NCI-H1930 (cell line): Measurements from ENCODE around the gene GAK.

Experiments used
- DNase-seq, 2 experiments: peaks; one replicate each; lab custom pipeline; 2025; lab: John Stamatoyannopoulos, UW

Gene GAK

DNA sequence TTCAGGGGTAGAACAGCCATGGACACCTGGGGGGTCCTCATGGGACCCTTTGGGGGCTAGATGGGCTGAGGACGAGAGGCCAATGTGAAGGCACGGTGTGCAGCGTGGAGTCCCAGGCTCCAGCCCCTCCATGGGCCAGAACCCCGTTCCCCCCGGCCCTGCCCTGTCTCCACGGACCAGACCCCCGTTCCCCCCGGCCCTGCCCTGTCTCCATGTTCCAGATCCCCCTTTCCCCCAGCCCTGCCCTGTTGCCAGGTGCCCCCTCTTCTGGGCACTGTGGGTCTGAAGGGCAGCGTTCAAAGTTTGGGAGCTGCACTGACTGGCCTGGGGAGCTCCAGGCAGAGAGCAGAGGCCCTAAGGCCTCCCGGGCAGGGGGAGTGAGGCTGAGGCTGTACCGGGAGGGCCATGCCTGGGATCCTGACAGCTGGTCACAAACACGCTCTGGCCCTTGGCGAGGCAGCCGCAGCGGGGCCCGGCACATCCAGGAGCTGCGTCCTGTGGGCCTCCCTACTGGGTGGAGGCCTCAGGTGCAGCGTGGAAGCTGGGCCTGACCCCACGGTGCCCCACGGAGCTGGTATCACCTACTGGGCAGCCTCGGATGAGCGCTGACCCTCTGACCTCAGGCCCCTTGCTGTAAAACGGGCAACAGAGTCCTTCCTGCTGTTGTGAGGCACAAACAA, 32.4 kb upstream of the GAK start:
- DNase-seq, result no peak

DNA sequence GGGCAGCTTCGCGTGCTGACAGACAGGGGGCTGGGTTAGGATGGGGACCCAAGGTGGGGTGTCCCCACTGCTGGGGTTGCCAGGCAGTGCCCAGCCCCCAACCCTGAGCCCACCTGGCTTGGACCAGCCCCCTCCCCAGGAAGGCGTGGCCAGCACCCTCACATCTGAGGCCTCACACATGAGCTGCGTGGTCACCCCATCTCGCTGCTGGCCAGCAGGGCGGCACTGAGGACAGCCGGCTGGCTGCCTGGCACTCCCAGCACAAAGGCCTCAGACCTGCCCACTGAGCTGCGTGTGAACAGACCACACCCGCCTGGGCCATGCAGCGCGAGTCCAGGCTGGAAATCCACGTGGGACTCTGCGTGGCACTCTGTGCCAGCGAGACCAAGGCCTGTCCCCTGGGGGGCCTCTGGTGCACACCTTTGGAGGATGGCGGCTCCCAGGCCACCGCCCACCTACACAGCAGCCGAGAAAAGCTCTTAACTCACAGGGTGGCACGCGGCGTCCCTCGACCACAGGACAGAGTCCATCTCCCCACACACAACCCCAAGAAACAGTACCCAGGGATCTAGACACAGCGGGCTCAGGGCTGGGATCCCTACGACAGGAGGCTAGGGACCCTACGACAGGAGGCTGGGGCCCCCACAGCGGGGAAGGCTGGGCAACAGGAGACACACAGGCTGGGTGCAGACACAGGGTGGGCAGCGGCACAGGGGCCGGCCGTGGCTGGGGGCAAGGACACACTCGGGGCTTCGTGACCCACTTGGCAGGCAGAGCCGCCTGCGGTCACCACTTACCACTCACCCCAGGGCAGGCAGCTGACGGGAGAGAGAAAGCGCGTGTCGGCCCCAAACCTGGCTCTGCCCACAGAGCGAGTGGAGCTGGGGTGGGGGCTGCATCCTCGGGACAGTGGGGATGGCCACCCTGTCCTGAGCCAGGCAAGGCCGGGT, 31.4 kb upstream of the GAK start:
- DNase-seq, result no peak

DNA sequence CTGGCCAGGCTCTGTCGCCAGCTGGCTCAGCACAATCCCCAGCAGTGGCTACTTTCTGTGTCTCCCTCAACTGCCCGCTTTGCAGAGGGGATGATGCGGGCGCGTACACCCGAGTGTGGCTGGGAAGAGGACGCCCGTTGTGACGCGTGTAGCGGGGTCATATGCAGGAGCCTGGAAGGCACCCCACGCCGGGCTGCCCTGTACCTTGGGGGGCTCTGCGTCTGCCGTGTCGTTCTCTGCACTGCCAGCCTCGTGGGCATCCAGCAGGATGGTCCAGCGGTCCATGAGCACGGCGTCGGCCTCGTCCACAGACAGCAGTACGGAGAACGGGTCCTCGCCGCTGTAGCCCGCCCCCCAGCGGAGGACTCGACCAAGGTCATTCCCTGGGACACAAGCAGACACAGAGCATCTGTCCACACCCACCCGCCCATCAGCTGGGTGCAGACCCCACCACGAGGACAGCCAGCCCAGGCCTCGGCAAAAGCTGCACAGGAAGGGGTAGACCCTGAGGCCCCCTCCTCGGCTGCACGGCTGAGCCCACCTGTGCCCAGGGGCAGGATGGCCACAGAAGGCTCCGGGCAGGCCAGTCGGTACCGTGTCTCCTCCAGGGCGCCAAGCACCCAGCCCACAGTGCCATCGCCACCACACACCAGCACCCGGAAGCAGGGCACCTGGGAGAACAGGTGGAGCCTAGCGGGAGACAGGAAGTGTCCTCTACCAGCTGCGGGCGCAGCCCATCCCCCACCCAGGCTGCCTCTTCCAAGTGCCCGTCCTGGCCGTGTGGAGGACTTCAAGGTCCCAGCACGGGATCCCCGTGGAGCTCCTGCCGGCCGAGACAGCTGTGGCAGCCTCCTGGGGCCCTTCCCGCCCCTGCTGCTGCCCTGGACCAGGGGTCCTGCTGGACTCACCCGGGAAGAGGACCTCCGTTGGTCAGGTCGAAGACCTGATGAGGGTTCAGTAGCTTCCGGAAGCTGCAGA, 30.4 kb upstream of the GAK start:
- DNase-seq, result no peak

DNA sequence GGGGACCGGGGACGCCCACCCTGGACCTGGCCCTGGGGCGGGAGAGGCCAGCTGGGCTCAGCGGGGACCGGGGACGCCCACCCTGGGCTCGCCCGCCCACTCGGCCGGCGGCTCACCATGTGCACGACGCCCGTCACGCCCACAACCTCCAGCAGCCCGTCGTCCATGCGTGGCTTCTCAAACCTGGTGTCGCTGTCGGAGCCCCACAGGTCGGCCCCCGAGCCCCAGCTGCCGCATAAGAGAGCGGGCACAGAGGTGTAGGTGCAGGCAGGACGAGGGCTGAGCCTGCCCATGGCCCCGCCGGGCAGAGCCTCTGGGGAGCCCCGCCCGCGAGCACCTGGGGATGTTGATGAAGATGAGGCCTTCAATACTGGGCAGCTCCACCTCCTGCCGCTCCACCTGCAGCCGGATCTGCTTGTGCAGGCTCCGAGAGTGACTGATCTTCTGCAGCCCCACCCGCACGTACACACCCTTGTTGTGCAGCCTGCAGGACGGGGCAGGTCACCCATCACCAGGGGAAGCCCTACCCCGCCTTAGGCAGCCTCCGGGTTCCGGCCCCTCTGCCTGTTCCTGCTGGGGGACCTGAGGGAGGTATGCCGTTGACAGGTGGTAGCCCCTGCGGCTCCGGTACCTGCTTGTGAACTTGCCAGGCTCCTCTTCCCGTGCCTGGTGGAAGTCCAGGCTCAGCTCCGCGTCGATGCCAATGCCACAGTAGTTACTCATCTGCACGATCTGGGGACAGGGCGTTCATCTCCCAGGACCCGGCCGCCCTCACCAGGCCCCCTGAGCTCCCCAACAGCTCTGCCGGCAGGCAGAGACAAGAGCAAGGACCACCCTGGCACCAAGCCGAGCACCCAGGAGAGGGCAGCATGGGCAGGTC, 29.5 kb upstream of the GAK start:
- DNase-seq, result no peak

DNA sequence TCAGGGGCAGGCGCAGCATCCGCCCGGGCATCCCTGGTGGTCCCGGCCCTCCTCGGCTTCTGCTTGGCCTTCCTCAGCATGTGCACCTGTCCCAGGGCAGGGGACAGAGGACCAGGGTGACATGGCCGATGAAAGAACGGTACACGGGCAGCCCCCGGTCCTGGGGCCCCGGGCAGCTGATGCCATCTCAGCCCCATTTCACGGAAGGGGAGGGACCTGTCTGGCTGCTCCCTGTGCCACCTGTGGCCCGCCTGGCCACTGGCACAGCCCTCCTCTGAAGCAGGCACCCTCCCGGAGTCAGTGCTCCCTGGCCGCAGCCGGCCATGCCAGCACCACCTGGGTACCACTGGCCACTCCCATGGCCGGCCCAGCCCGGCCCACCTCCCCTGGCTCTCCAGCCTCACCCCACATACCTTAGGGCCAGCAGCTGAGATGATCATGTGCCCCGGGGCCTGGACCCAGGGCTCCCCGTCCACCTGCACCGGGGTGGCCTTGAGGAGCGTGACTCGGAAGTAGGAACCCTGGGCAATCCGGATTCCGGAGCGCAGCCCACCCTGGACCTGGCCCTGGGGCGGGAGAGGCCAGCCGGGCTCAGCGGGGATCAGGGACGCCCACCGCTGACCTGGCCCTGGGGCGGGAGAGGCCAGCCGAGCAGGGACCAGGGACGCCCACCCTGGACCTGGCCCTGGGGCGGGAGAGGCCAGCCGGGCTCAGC, 28.7 kb upstream of the GAK start:
- DNase-seq, result no peak

DNA sequence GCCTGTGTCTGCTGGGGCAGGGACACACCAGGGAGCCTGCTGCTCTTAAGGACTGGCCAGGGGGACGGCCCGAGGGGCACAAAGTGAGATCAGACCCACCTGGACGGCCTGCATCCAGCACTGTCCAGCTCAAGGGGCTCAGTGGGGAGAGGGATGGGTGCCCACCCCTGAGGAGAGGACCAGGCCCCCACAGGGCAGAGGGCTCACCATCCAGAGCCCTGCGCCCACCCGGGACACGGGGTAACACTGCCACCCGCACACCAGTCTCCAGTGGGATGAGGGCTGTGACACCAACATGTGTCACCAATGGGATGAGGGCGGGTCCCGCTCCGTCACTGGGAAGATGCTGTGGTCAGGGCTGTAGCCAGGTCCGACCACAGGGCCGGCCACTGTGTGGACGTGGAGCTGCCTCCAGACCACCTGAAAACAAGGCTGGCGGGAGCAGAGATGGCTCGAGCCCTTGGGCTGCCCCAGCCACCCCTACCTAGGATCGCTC, 28.1 kb upstream of the GAK start:
- no peak for DNase-seq

DNA sequence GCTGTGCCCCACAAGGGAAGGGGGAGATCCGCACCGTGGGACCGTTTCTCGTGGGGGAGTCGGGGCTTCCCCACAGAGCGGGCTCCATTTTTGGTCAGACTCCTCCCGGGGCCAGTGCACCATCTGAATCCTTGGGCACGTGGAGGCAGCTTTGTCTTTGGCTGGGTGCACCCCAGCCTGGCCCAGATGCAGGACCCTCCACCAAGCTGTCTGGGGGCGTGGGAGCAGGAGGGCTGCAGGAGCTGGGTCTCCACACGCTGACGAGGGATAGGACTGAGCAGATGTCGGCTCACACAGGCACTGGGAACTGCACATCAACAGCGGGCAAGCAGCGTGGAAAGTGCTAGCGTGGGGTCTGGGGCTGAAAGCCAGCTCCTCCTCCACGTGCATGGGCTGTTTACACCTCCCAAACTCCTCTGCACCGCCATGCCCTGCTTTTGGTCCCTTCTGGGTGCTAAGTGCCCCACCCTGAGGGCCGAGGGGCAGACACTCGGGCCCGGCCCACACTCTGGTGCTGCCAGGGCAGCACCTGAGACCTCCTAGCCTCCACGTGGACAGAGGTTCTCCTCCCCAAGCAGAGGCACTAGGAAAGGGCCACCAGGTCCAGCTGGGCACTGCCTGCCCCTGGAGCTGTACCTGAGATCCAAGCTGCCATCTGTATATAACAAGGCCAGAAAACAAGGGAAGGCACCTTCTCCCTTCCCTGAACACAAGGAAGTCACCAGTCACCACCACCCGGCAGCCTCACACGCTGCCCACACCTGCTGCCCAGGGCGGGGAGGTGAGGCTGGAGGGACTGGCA, 27.4 kb upstream of the GAK start:
- no peak for DNase-seq

DNA sequence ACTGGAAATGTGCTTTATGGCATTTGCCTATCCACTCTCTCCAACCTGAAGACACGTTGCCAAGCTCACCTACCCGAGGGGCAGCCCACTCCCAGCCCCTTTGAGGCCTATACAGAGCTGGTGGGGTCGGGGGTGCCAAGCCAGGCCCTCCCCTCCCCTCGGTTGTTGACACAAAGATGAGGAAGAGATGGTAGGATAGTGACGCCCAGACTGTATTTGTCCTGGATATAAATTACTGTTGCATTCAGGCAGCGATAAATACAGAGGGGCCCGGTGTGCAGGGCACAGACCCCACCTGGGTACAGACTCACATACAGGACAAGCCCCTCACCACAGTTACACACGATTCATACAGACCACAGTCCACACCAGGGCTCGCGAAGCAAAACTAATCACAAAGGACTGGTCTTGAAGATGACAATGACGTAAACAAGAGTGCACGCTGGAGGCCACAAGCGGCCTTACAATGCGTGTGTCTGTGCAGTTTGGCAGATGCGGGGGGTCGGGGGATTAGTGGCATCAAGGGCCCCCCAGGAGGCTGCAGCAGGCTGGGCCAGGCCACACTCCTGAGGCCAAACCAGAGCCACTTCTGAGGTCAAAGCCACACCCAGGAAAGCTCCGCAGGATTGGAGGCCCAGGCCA, 26.7 kb upstream of the GAK start:
- DNase-seq, result no peak

DNA sequence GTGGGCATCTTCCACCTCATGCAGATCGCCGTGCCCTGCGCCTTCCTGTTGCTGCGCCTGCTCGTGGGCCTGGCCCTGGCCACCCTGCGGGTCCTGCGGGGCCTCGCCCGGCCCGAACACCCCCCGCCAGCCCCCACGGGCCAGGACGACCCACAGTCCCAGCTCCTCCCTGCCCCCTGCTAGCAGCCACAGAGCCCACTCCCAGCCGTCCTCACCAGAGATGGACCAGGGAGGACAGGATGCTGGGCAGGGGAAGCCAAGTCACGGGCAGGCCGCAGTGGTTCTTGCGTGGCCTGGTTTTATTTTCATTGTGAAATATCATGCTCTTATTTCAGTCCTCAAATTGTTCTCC, 26.2 kb upstream of the GAK start:
- DNase-seq, result no peak

DNA sequence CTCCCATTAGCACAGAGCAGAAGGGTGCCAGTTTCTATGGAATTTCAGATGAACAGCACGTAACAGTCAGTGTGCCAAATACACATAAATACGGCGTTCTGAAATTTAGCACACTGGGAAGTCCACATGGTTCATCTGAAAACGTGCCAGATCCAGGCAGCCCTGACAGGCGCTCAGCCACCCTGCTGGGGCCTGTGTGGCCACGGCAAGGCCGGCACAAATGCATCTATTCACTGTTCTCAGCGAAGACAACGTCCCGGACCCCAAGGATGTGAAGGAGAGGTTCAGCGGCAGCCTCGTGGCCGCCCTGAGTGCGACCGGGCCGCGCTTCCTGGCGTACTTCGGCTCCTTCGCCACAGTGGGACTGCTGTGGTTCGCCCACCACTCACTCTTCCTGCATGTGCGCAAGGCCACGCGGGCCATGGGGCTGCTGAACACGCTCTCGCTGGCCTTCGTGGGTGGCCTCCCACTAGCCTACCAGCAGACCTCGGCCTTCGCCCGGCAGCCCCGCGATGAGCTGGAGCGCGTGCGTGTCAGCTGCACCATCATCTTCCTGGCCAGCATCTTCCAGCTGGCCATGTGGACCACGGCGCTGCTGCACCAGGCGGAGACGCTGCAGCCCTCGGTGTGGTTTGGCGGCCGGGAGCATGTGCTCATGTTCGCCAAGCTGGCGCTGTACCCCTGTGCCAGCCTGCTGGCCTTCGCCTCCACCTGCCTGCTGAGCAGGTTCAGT, 25.6 kb upstream of the GAK start:
- DNase-seq, result no peak

DNA sequence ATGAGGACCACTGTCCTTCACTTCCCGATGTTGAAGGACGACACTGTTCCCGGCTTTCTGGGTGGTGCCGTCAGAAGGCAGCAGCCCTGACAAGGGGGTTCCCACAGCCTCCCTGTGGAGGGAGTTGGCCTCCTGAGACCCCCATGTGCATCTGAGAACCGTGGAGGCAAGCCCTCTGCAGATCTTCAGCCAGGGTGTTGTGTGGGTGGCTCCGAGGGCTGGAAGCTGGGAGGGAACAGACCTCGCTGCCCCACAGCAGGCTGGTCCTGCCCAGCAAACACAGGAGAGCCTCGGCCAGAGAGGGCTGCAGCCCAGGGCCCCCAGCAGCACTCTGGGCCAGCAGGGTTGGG, 25.1 kb upstream of the GAK start:
- DNase-seq, result no peak

DNA sequence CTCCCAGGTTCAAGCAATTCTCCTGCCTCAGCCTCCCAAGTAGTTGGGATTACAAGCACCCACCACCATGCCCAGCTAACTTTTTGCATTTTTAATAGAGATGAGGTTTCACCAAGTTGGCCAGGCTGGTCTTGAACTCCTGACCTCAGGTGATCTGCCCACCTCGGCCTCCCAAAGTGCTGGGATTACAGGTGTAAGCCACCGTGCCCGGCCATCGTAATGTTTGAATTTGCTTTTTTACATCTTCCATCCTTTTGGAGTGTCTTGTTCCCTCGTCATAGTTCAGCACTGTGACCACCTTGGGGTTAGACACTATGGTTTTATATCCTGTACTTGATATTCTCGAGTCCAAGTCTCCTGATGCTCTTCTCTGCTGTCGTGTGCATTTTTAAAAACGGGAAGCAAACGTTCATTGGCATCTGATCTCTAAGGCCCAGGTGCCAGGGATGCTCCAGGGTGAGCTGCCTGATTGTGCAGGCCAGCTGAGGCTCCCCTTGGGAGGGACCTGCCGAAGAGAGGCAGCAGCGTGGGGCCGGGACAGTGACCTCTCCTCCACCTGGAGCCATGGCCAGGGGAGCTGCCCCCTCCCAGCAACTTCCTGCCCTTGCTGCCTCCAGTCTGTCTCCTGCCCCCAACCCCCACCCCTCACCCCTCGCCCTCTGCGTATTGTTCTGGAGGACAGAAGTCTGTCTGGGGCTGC, 24.6 kb upstream of the GAK start:
- DNase-seq, result no peak

DNA sequence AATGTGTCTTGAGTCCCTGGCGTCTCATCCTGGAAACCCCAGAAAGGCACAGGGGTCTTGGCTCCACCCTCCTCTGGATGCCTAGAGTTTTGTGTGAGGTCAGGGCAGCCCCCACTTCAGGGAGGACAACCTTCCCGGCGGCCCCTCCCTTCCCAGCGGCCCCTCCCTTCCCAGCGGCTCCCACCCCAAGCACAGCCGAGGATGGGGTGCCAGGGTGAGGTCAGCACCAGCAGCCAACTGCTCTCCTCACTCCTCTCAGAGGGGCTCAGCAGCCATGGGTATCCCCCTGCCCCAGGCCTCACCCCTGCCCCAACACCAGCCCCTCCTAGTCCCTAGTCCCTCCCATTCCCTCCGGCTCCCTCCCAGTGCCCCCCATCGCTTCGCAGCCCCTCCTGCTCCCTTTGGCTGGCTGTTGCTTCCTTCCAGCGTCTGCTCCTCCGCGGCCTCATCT, 23.8 kb upstream of the GAK start:
- no peak for DNase-seq

DNA sequence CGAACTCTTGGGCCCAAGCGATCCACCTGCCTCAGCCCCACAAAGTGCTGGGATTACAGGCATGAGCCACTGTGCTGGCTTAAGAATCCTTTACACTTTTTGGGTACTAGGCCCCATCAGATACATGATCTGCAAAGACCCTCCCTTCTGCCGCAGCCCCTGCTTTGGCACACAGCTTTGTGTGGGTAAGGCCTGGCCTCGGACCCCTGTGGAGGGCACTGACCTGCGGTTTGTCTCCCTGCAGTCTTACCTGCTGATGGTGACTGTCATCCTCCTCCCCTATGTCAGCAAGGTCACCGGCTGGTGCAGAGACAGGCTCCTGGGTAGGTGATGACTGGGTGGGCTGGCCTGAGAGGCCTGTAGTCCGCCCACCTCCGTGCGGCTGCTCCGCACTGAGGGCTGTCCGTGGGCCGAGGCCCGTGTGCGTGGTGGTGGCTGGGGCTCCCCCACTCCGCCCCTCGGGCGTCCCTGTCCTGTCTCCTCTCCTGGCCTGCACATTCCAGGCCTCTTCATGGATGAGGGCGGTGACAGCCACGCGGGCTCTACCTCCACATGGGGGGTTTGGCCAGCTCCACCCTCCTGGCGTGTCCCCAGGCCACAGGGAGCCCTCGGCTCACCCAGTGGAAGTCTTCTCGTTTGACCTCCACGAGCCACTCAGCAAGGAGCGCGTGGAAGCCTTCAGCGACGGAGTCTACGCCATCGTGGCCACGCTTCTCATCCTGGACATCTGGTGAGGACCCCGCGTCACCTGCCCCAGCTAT, 23.2 kb upstream of the GAK start:
- DNase-seq, result no peak

DNA sequence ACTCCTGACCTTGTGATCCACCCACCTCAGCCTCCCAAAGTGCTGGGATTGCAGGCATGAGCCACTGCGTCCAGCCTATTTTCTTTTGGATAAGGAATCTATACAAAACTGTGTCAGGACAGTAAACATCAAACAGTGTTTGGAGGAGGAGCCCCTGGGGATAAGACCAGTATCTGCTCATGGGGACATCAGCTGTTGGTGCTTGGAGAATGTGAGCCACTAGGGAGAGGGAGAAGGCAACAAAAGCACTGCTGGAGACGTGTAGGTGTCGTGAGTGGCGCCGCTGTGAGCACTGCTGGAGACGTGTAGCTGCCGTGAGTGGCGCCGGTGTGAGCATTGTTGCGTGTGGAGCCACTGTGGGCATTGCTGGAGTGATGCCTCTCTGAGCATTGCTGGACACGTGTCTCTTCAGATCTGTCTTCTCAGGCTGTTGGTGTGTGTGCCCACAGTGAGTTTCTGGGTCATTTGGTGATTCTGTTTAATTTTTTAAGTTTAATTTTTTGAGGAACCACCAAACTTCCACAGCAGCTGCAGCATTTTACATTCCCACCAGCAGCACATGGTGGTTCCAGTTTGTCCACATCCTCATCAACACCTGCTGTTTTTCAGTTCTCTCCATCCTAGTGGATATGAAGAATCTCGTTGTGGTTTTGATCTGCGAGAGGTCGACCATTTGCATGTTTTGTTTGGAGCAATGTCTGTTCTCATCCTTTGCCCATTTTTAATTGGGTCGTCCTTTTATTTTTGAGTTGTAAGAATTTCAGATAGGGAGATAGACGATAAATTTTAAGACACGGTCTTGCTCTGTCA, 22.3 kb upstream of the GAK start:
- DNase-seq, result no peak

DNA sequence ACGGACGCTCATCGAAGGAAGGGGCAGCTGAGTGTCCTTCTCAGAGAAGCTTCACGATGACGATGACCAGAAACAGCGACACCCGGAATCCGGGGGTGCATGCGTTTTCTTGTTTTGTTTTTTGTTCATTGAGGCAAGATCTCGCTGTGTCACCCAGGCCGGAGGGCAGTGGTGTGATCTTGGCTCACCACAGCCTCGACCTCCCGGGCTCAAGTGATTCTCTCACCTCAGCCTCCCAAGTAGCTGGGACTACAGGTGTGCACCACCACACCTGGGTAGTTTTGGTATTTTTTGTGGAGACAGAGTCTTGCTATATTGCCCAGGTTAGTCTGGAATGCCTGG, 21.4 kb upstream of the GAK start:
- no peak for DNase-seq
